Activated CD4-positive, CD25-positive, alpha-beta regulatory T cell treated with anti-CD3 and anti-CD28 coated beads, Interleukin-2, amount 50 U/mL, for 16 hours (primary cell): Measurements from ENCODE around the gene ERAP2.
"Not testable (repeated sequence)": the region's sequence is repeated elsewhere in the genome, so short reads cannot be mapped to it uniquely, and the experiment has no call there.

Experiments used
- DNase-seq: peaks from one replicate; pipeline ENCODE4 v3.0.0-alpha.2; 2020; ENCODE audit warnings: low read depth, low spot score

The ERAP2 gene

GRCh38 chr5:96901384-96901783 is 25.1 kb downstream of the ERAP2 start:
- DNase-seq, result no peak

GRCh38 chr5:96901841-96902240 is 25.5 kb downstream of the ERAP2 start:
- DNase-seq, result no peak

GRCh38 chr5:96902876-96903275 is 26.6 kb downstream of the ERAP2 start:
- DNase-seq, result no peak

GRCh38 chr5:96903300-96903699 is 27.0 kb downstream of the ERAP2 start:
- no peak for DNase-seq

- DNase-seq, result no peak
Measured at GRCh38 chr5:96904054-96904931, 28.0 kb downstream of the ERAP2 start.

GRCh38 chr5:96905864-96906263 is 29.6 kb downstream of the ERAP2 start:
- DNase-seq, result no peak

GRCh38 chr5:96909003-96909402 is 32.7 kb downstream of the ERAP2 start:
- DNase-seq, result no peak

GRCh38 chr5:96909435-96909834 is 33.1 kb downstream of the ERAP2 start:
- DNase-seq, result no peak

GRCh38 chr5:96911139-96911538 is 34.8 kb downstream of the ERAP2 start:
- DNase-seq, result no peak

- DNase-seq, result no peak
Measured at GRCh38 chr5:96913233-96913632, 36.9 kb downstream of the ERAP2 start.

- DNase-seq, result no peak
Measured at GRCh38 chr5:96919754-96920197, 43.5 kb downstream of the ERAP2 start.

GRCh38 chr5:96920744-96921355 is 44.5 kb downstream of the ERAP2 start:
- no peak for DNase-seq

- no peak for DNase-seq
Measured at GRCh38 chr5:96922499-96923244, 46.4 kb downstream of the ERAP2 start.

GRCh38 chr5:96924016-96924443 is 47.7 kb downstream of the ERAP2 start:
- no peak for DNase-seq

- DNase-seq, result no peak
Measured at GRCh38 chr5:96926276-96926675, 50.0 kb downstream of the ERAP2 start.

GRCh38 chr5:96927008-96927407 is 50.7 kb downstream of the ERAP2 start:
- DNase-seq, result no peak

- no peak for DNase-seq
Measured at GRCh38 chr5:96928931-96929708, 52.8 kb downstream of the ERAP2 start.

GRCh38 chr5:96930058-96930457 is 53.8 kb downstream of the ERAP2 start:
- no peak for DNase-seq

GRCh38 chr5:96930589-96930988 is 54.3 kb downstream of the ERAP2 start:
- DNase-seq, result no peak

GRCh38 chr5:96931037-96931436 is 54.7 kb downstream of the ERAP2 start:
- not testable (repeated sequence) for DNase-seq

- DNase-seq, result no peak
Measured at GRCh38 chr5:96931605-96932004, 55.3 kb downstream of the ERAP2 start.

- DNase-seq, result no peak
Measured at GRCh38 chr5:96932026-96932425, 55.7 kb downstream of the ERAP2 start.
